PFSK-1 (cell line): Measurements from ENCODE around the gene BTBD8.

Experiments used
- FOXP2 ChIP-seq: optimal IDR thresholded peaks from 2 replicates; pipeline ENCODE3; 2011; ENCODE audit warnings: borderline replicate concordance, control low read depth, inconsistent platforms; ENCODE audit not compliant: insufficient read depth; ENCODE audit errors: extremely low read length, extremely low read depth
- POLR2AphosphoS5 ChIP-seq: IDR thresholded peaks from 2 replicates; pipeline ENCODE4 v1.6.1; 2012; ENCODE audit warnings: low read depth, mild to moderate bottlenecking, control low read depth, low read length, moderate library complexity
- REST ChIP-seq, 2 experiments: IDR thresholded peaks; 2 replicates each; pipeline versions ENCODE4 v1.6.1 to v1.8.0; 2011 to 2012; ENCODE audit warnings: low read depth in 2 of 2, low read length in 2 of 2, control low read depth in 1 of 2, inconsistent platforms in 1 of 2, mild to moderate bottlenecking in 1 of 2, moderate library complexity in 1 of 2; ENCODE audit not compliant: insufficient read depth in 1 of 2
- SIN3A ChIP-seq: IDR thresholded peaks from 2 replicates; pipeline ENCODE4 v1.6.1; 2012; ENCODE audit warnings: mild to moderate bottlenecking, low read length, moderate library complexity, borderline replicate concordance; ENCODE audit not compliant: insufficient read depth
- TAF1 ChIP-seq: IDR thresholded peaks from 2 replicates; pipeline ENCODE4 v1.6.1; 2012; ENCODE audit warnings: low read length, control low read depth, borderline replicate concordance; ENCODE audit not compliant: insufficient read depth

DNA sequence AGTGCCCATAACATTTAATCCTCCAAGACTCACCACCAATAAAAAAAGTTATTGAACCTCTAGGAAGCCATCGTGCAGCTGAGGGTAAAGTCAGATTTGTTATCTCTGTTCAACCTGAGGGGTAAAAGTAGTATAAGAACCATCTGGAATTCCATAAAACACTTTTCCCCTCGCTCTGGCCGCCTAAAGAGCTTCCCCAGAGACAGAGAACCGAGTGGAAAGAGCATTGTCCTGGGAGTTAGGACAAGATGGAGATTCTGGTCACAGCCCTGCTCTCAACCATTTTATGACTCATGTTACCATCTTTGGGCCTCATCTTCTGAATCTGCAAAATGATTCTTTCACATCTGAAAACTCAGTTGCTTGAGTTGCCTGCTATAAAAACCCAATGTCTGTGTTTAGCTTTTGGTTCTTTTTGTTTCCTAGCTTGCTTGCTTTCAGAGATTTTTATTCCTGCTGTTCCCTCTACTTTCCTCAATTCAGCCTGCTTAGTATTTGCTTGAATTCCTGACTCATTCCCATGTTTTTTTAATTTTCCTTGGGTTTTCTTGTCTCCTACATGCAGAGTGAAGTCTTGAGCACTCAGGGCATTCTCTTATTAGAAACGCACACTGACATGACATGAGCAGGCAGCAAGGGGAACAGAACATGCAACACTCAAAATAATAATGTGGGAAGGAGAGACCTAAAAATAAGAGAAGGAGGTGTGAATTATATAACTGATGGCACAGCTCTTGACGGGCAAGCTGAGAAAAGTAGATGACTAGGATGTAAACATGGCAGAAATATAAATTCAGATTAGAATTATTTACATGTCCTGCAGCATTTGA, 48.6 kb upstream of the BTBD8 start:
- TF ChIP-seq REST (IDR thresholded peaks at IDR 0.05; ENCODE audit: insufficient read depth in 1 of 2, low read depth in 2 of 2, low read length in 2 of 2), result no peak
- TF ChIP-seq POLR2AphosphoS5, result no peak
- TF ChIP-seq SIN3A, result no peak
- TF ChIP-seq TAF1, result no peak
- no peak for TF ChIP-seq FOXP2
